ENCODE measurements around the gene FYN. TPM values are rescaled to one million over a fixed set of nuclear protein-coding genes. Genes with fewer than 3 reads are reported as not detected.

The FYN gene
- total RNA-seq, 1 experiment from 2014 or later: 45.4 TPM

- H3K4me3 ChIP-seq (ENCODE audit: insufficient read depth, low read depth, low read length): no peak overlapping the region
- H3K36me3 ChIP-seq (replicated peaks; ENCODE audit: control insufficient read depth, insufficient read depth, low read length): no peaks in the 10 kb centered on the region
- no peaks in the 10 kb centered on the region for H3K27me3 ChIP-seq (ENCODE audit: control insufficient read depth, insufficient read depth, low read length)
- no peak for DNase-seq
Measured at GRCh38 chr6:111819458-111819857, 53.8 kb downstream of the FYN start.

GRCh38 chr6:111818539-111819226 is 54.6 kb downstream of the FYN start:
- no peak for DNase-seq

GRCh38 chr6:111817451-111818120 is 55.7 kb downstream of the FYN start:
- no peak for DNase-seq
- H3K4me3 ChIP-seq (ENCODE audit: insufficient read depth, low read depth, low read length): no peak overlapping the region

More at GRCh38 chr6:111818539-111819226, 54.6 kb downstream of the FYN start:
- H3K4me3 ChIP-seq (ENCODE audit: insufficient read depth, low read depth, low read length): no peak overlapping the region
- no peaks in the 10 kb centered on the region for H3K36me3 ChIP-seq (replicated peaks; ENCODE audit: control insufficient read depth, insufficient read depth, low read length)
- no peaks in the 10 kb centered on the region for H3K27me3 ChIP-seq (ENCODE audit: control insufficient read depth, insufficient read depth, low read length)

GRCh38 chr6:111813677-111814310 is 59.5 kb downstream of the FYN start:
- no peak for DNase-seq
- Histone ChIP-seq H3K27me3 (ENCODE audit: control insufficient read depth, insufficient read depth, low read length) (no peaks in the 10 kb centered on the region), H3K4me3 (ENCODE audit: insufficient read depth, low read depth, low read length) (no peak overlapping the region), H3K36me3 (replicated peaks; ENCODE audit: control insufficient read depth, insufficient read depth, low read length) (no peaks in the 10 kb centered on the region)

More at GRCh38 chr6:111817451-111818120, 55.7 kb downstream of the FYN start:
- Histone ChIP-seq H3K27me3 (ENCODE audit: control insufficient read depth, insufficient read depth, low read length) (no peaks in the 10 kb centered on the region), H3K36me3 (replicated peaks; ENCODE audit: control insufficient read depth, insufficient read depth, low read length) (no peaks in the 10 kb centered on the region)

GRCh38 chr6:111813237-111813636 is 60.0 kb downstream of the FYN start:
- DNase-seq: no peak
- no peak overlapping the region for H3K4me3 ChIP-seq (ENCODE audit: insufficient read depth, low read depth, low read length)
- no peaks in the 10 kb centered on the region for H3K27me3 ChIP-seq (ENCODE audit: control insufficient read depth, insufficient read depth, low read length)
- no peaks in the 10 kb centered on the region for H3K36me3 ChIP-seq (replicated peaks; ENCODE audit: control insufficient read depth, insufficient read depth, low read length)

GRCh38 chr6:111812060-111813038 is 60.9 kb downstream of the FYN start:
- no peak for DNase-seq
- no peak overlapping the region for H3K4me3 ChIP-seq (ENCODE audit: insufficient read depth, low read depth, low read length)
- no peaks in the 10 kb centered on the region for H3K27me3 ChIP-seq (ENCODE audit: control insufficient read depth, insufficient read depth, low read length)
- no peaks in the 10 kb centered on the region for H3K36me3 ChIP-seq (replicated peaks; ENCODE audit: control insufficient read depth, insufficient read depth, low read length)

GRCh38 chr6:111810294-111811131 is 62.7 kb downstream of the FYN start:
- Histone ChIP-seq H3K27me3 (ENCODE audit: control insufficient read depth, insufficient read depth, low read length) (no peaks in the 10 kb centered on the region), H3K36me3 (replicated peaks; ENCODE audit: control insufficient read depth, insufficient read depth, low read length) (no peaks in the 10 kb centered on the region), H3K4me3 (ENCODE audit: insufficient read depth, low read depth, low read length) (no peak overlapping the region)
- DNase-seq: no peak

- no peak for DNase-seq
- Histone ChIP-seq H3K27me3 (ENCODE audit: control insufficient read depth, insufficient read depth, low read length) (no peaks in the 10 kb centered on the region), H3K36me3 (replicated peaks; ENCODE audit: control insufficient read depth, insufficient read depth, low read length) (no peaks in the 10 kb centered on the region), H3K4me3 (ENCODE audit: insufficient read depth, low read depth, low read length) (no peak overlapping the region)
Measured at GRCh38 chr6:111809766-111810165, 63.5 kb downstream of the FYN start.

GRCh38 chr6:111809264-111809663 is 64.0 kb downstream of the FYN start:
- Histone ChIP-seq H3K36me3 (replicated peaks; ENCODE audit: control insufficient read depth, insufficient read depth, low read length) (no peaks in the 10 kb centered on the region), H3K27me3 (ENCODE audit: control insufficient read depth, insufficient read depth, low read length) (no peaks in the 10 kb centered on the region), H3K4me3 (ENCODE audit: insufficient read depth, low read depth, low read length) (no peak overlapping the region)
- no peak for DNase-seq

- Histone ChIP-seq H3K27me3 (ENCODE audit: control insufficient read depth, insufficient read depth, low read length) (no peaks in the 10 kb centered on the region), H3K4me3 (ENCODE audit: insufficient read depth, low read depth, low read length) (no peak overlapping the region), H3K36me3 (replicated peaks; ENCODE audit: control insufficient read depth, insufficient read depth, low read length) (no peaks in the 10 kb centered on the region)
- DNase-seq: no peak
Measured at GRCh38 chr6:111808493-111808892, 64.8 kb downstream of the FYN start.

- DNase-seq: no peak
- Histone ChIP-seq H3K4me3 (ENCODE audit: insufficient read depth, low read depth, low read length) (no peak overlapping the region), H3K36me3 (replicated peaks; ENCODE audit: control insufficient read depth, insufficient read depth, low read length) (no peaks in the 10 kb centered on the region), H3K27me3 (ENCODE audit: control insufficient read depth, insufficient read depth, low read length) (no peaks in the 10 kb centered on the region)
Measured at GRCh38 chr6:111806561-111807497, 66.4 kb downstream of the FYN start.

- no peak overlapping the region for H3K4me3 ChIP-seq (ENCODE audit: insufficient read depth, low read depth, low read length)
- no peaks in the 10 kb centered on the region for H3K27me3 ChIP-seq (ENCODE audit: control insufficient read depth, insufficient read depth, low read length)
- no peaks in the 10 kb centered on the region for H3K36me3 ChIP-seq (replicated peaks; ENCODE audit: control insufficient read depth, insufficient read depth, low read length)
- DNase-seq: no peak
Measured at GRCh38 chr6:111806165-111806547, 67.1 kb downstream of the FYN start.

Data from H7 (cell line).